HG03571 (cell line): ENCODE measurements around the gene FMN1.

Experiments
- ATAC-seq: cut with Tn5 transposase; IDR thresholded peaks from one replicate; pipeline ENCODE4 v1.9.1; 2021; ENCODE audit not compliant: unreplicated experiment

FMN1 gene

DNA sequence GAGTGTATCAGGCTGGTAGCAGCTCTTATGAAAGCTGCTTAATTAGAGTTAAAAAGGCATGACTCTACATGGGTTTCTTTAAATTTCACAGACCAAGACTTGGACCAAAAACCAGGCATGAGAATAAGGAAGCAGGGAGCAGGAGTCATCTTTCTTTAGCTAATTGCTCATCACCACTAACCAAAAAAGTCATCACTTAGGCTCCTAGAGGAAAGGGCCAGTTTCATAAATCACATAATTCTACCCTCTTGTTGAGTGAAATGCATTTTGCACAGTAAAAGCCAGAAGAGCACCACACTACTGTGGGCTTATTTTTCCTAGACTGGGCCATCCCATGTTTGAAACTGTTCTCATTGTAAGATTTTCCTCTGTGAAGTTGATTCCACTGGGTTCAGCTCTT is 301.1 kb downstream of the FMN1 start:
- no peak for ATAC-seq

DNA sequence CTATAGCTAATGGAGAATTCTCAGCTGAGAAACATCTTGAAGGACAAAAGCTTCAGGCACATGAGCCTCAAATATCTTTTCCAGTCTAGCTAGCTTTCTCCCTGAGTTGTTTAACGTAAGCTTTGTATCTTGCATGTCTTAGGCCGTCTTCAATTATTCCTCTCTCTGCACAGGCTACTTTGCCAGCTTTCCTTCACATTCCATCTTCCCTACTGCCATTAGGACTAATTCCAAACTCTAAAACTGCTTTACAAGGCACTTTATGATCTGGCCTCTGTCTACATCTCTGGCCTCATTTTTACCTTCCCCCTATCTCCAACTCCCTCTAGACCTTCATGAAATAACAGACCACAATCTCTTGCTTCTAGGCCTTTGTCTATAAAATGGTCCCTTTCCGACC is 305.3 kb downstream of the FMN1 start:
- no peak for ATAC-seq

DNA sequence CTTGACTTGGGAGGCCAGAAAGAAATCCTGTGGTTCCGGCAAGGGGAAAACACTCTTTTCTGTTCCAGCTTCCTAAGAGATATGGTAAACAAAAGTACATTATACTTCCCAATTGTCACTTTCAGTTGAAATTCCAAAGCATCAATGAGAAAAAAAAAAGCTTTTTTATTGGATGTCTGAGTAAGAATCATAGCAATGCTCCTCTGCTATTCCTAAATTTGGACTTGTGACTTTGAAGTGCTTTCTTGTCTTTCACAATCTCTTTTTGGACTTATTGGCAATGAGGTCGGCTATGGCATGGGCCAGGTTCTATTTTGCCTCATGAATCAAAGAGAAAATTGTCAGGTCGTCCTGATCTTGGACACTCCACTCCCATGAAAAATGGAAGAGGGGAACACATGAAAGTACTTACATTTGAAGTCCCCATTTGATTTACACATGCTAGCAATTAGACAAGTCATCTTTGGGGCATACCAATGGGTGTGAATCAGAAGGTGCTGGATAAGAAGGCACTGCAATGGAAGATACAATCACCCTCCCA is 306.2 kb downstream of the FMN1 start:
- no peak for ATAC-seq

DNA sequence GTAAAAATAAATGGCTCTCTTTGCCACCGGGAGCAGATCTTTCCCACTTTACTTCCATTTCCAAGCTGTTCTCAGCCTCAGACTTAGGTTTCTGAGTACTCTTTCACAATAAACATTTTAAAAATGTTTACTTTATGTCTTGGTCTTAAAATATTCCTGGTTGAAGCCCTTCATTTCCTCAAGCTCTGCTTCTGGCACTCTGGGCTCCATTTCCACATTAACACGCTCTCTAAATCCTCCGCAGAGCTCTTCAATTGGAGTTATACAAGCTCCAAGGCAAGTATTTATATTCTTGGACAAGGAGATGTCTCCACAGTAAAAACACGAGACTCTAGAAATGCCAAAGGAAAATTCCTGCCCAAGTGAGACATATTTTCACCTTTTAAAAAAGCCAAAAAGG is 307.4 kb downstream of the FMN1 start:
- no peak for ATAC-seq

DNA sequence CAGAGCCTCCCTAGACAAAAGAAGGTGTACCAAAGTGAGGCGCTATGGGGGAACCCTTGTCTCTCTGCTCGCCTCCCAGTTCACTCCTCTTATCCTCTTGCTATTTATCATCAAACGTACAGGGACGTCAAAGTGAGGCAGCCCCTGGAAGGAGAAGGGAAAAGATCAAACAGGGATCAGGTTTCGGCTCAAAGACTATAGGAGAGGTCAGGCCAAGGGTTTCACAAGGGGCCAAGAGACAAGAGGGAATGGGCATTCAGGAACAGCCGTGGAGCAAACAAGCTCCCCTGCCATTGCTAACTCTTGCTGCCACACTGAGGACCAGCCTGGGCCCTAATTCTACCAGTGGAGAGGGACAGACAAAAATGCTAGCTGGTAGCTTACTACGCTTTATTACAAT is 308.1 kb downstream of the FMN1 start:
- ATAC-seq: no peak

DNA sequence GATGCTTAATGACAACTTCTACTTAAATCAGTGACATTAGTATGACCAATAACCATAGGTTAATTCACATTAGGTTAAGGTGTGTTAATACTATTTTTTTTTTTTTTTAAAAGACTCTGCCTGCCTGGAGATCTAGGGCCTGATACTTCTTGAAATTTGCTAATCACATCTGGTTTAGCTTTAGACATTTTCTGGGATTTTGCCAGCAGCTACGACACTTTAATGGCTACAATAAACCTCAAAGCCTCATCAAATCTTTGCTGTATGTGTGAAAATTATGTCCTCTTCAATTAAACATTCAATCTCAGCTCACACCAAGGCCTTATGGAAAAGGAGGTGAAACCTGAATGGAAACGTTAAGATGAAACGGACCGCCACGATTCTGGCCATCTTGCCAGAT is 308.8 kb downstream of the FMN1 start:
- ATAC-seq: no peak

DNA sequence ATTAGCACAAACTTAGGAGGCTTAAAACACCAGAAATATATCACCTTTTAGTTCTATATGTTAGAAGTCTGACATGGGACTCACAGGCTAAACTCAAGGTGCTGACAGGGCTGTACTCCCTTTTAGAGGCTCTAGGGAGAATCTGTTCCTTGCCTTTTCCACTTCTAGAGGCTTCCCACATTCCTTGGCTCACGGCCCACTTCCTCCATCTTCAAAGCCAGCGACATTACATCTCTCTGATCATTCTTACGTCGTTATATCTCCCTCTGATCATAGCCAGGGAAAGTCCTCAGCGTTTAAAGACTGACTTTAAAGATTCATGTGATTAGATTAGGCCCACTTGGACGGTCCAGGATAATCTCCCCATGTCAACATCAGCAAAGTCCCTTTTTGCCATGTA is 310.4 kb downstream of the FMN1 start:
- no peak for ATAC-seq

DNA sequence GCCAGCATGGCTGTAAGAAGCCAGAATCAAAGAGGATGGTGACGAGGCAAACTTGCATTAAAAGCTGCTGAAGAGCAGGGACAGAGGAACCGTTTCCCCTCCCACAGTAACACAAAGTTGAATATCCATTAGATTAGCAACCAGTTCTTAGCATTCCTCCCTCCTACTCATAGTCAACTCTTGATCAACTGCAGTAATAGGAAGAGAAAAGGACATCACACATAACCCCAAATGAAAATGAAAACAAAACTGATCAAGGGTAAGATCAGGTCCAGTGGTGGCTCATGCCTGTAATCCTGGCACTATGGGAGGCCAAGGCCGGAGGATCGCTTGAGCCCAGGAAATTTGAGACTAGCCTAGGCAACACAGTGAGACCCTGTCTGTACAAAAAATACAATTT is 311.6 kb downstream of the FMN1 start:
- no peak for ATAC-seq

DNA sequence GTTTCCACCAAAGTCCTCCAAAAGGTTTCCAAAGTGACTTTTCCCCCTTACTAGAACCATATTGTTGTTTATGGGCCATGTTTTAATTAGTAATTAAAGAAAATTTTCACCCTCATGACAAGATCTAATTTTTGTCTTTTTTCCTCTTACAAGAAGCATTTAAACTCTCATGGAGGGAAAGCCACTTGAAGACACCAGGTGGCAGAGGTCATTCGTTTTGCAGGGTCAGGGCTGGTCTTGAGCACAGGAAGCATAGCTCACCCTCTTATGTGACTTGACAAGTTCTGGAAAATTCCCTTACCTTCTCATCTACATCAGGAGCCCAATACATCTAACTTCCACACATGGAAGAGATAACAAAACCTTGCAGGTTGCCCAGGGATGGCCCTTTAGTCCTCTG is 313.0 kb downstream of the FMN1 start:
- ATAC-seq: no peak

DNA sequence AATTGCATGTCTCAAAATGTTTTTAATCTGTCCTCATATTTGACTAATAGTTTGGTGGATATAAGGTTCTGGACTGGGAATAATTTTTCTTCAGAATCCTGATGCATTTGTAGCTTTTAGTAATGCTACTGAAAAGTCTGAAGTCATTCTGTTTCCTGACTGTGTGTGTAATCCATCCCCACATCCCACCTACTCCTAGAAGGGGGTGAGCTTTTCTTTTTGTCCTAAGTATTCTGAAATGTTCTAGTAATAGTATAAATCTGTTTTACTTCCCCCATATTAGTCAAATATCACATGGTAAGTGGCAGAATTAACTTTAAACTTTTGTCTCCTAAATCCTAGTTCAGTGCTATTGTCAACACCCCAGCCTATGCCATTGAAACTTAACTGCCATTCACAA is 313.9 kb downstream of the FMN1 start:
- ATAC-seq: no peak

DNA sequence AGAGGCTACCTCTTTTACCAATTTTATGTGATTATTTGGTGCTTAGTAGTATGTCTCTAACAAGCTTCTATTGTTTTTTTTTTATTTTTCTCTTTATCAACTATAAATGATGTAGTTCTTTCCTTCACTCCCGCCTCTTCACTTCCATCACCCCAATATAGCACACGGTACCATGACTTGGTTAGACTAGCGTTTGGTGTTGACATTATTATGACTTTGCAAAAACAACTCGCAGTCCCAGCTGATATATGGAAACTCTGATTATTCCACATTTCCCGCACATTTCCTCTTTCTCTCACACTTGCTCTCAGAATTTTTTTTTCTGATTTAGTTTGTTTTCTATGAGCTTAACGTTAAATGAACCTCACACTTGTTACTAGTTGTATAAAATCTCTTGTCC is 314.5 kb downstream of the FMN1 start:
- no peak for ATAC-seq

DNA sequence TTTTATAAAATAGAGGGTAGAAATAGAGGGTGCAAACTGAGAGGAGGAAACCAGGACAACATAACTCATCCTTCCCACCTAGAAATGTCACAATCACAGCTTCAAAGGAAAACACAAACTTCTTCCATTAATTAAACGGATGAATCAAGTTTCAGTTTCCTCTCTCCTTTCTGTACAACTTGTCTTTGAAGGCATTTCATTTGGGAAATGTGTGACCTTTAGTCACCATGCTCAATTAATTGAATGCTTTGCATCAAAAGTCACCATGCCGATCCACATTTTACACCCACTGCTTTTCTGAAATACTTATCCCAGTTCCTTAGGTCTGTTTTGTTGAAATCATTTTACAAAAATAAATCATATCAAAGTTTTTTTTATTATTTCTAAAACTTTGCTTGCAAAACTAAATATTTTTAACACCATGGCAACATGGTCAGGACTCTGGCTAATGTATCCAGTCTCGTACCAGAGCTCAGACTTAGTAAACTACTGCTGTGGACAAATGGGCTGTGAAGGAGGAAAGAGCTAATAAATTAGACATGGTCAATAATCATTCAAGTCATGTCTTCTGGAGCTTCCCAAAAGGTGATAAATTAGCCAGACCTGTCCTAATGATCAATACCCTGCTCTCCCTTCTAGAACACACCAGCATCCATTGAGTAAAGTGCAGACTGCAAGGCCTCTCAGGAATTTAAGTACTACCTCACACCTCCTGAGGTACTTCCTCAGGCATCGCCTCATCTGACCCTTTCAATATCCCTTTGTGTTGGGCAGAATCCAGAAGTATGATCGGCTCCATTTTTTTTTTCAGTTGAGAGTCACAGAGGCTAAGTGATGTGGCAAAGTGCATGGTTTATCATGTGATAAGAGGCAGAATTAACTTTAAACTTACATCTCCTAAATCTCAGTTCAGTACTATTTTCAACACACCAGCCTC is 315.4 kb downstream of the FMN1 start:
- ATAC-seq: no peak

DNA sequence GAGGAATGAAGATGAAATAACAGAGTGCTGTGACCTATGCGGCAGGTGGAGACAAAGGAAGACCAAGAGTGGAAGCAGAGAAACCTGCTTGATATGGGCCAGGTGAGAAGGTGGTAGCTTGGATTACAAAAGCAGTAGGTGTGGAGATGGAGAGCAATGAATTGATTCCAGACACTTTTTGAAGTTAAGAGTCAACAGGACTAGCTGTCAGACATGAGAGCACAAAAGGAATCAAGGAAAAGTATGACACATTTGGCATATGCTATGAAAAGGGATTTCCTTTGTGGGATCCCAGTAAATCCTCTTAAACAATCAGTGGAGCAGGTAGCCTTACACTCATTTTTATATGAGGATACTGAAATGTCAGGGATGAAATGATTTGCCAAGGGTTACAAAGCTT is 316.2 kb downstream of the FMN1 start:
- ATAC-seq: no peak

DNA sequence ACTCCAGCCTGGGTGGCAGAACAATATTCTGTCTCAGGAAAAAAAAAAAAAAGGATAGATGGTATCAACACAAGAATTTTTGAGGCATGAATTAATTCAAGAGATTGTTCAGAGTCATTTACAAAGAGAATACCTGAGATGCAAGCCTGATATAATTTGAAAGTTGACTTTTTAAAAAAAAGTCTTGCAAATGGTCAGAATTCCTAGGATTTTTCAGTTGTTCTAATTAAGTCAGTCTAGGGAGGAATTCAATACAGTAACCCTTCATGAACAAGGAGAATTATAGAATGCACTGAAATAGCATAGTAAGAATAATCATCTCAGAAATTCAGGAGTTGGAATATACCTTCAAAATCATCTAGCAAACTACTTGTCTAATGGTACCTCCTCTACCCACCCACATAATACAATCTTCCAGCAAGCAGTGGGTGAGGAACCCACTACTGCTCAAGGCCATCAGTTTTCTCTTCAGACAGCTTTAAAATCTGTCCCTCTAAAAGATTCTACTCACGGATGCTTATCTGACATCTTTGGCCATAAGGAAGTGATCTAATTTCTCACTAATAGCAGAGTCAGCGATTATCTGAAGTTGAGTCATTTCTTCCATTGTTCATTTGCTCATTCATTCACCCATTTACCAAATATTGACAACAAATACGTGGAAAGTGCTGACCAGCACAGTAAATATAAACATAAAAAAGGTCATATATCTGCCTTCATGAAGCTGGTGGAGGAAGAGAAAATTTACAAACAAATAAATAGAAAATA is 317.1 kb downstream of the FMN1 start:
- no peak for ATAC-seq

DNA sequence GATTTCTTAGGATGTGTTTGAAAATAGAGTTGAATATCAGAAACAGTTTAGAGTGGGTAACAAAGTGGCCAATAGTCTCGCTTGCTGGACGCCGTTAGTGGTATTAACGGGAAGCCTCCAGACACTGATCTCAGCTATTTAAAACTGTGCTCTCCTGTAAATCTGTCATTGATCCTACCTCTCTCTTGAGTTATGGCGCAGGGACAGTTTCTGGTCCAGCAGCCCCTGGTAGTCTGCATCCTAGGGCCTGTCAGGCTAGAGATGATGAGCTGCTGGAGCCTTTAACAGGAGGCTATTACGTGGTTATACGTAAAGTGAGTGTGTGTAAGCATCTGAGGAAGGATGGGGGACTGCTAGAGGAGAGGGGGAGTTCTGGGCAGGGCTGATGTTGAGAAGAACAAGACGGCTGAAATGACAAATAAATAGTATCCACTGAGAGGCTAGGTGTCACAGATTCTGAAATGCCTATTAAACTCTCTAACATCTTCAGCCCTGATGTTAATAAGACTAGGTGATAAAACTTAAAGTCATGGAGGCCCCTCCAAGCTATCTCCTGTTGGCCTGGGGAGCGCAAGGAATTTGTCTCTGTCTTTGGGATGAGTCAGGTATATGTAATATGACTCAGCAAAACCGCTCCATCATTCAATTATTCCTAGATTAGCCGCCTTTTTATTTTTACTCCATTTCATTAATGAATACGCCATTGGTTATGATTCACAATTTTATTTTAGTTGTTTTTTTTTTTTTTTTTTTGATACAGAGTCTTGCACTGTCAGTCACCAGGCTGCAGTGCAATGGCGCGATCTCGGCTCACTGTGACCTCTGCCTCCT is 321.0 kb downstream of the FMN1 start:
- ATAC-seq: no peak

DNA sequence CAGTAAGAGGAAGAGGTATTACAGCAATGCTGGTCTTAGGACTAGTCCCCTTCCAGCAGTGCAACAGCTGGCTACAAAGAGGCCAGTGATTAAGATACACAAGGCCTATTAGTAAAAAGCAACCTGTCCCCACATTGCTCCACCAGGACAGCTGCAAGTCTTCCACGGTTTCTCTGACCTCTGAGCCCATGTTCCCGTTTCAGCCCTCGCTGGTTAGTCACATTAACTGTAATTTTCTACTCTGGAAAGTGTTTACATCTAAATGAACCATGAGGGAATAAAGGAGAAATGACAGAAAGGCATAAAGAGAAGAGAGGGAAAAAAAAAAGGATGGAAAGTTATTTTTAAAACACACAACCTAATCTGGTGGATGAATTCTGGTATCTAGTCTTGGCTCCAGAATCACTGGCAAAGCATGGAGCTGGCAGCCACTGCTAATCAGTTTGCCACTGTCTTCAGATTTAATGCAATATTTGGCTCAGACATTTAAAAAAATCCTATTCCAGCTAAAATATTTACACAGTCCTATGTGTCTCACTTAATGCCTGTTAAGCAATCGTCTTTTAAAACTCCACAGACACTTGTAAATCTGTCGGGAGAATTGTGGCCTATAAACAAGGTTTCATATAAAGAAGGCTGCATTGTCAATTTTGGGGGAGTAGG is 321.8 kb downstream of the FMN1 start:
- no peak for ATAC-seq

DNA sequence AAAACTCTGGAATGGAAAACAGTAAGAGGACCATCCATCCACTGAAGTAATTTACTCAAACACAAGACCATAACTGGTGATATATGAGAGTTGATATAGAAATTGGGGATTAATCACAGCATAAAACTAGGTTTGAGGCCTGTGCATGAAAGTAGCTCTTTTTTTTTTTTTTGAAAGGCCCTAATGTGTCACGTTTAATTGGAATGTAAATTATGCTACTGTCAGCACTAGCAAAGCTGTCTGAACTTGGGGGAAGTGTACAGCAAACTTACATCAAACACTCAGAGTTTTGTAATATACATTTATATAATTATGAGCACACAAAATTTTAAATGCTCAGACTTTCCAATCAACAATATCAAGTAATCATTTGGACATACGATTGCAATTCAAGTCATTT is 322.6 kb downstream of the FMN1 start:
- no peak for ATAC-seq

DNA sequence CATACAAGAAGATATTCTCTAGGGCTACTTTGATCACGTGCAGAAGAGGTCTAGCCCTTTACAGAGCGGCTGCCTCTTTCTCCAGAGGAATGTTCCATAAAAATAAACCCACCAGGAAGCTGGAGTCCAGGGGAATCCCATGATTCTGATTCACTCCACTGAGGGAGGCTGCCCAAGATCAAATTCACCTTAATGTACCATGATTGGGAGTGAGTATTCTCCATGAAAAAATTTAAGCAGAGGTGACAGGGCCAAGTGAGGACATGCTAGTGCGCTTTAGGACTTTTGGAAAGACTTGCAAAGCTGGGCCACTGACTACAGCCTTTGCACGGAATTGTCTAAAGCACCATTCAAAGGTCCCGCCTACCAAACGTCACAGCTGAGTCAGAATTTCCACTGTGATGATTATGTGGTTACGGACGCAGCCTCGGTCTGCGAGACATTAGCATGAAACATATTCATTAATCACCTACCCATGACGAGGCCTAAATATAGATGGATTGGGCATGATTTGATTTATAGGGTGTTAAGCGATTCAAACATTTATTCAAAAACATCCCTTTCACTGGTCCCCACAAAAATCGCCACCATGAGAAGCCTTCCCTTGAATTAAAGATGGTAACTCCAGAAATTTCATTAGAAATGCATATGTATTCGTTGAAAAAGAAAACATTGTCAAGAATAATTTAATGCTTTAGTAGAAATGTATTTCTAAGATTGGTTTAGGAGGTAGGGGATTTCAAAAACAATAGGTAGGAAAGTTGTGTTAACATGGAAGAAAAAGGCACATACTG is 324.1 kb downstream of the FMN1 start:
- ATAC-seq: peak; percentile 70

DNA sequence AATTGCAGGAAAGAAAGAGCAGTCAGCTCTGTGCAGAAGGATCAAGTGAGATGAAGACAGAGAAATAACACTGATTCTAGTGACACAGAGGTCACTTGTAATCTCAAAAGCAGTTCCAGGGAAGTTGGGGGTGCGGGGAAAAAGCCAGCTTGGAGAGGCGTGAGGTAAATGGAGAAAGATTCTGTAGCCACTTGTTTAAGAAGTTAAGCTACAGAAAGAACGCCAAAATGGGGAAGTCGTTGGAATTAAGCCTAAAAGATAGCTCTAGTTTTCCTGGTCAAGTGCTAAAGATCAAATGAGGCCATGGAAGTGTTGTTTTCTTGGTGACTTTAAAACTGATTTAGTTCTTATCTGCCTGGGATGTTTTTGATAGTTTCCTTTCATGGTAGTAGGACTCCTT is 324.7 kb downstream of the FMN1 start:
- ATAC-seq: no peak

DNA sequence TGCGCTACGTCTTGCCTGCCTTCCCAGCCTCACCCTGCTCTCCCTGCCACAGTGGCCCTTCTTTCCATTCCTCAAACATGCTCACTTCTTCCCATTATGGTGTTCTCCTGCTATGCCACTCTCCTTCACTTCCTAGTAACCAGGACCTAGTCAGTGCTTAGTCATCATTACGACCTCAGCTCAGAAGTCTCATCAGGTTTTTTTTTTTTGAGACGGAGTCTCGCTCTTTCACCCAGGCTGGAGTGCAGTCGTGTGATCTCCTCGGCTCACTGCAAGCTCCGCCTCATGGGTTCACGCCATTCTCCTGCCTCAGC is 327.2 kb downstream of the FMN1 start:
- ATAC-seq: no peak
